GM23248 (cell line): ENCODE results near the gene RUBCNL.

ENCODE experiments used
- EZH2 ChIP-seq: fragments of 200-600 bp; sonication (generic); IDR thresholded peaks from 2 replicates; pipeline ENCODE4 v1.6.1; 2018; ENCODE audit warnings: antibody characterized with exemption, mild to moderate bottlenecking; ENCODE audit not compliant: insufficient read depth, poor library complexity, severe bottlenecking
- EZH2phosphoT487 ChIP-seq: fragments of 200-600 bp; sonication (generic); IDR thresholded peaks from 2 replicates; pipeline ENCODE4 v1.6.1; 2018; ENCODE audit warnings: antibody characterized with exemption, moderate library complexity, mild to moderate bottlenecking, low read depth; ENCODE audit not compliant: insufficient read depth

- TF ChIP-seq EZH2 (no peak), EZH2phosphoT487 (no peak)
Observed at GRCh38 chr13:46320406-46320805, 66.6 kb downstream of the RUBCNL start.
